ENCODE measurements around the gene GPR17.

The GPR17 gene

DNA sequence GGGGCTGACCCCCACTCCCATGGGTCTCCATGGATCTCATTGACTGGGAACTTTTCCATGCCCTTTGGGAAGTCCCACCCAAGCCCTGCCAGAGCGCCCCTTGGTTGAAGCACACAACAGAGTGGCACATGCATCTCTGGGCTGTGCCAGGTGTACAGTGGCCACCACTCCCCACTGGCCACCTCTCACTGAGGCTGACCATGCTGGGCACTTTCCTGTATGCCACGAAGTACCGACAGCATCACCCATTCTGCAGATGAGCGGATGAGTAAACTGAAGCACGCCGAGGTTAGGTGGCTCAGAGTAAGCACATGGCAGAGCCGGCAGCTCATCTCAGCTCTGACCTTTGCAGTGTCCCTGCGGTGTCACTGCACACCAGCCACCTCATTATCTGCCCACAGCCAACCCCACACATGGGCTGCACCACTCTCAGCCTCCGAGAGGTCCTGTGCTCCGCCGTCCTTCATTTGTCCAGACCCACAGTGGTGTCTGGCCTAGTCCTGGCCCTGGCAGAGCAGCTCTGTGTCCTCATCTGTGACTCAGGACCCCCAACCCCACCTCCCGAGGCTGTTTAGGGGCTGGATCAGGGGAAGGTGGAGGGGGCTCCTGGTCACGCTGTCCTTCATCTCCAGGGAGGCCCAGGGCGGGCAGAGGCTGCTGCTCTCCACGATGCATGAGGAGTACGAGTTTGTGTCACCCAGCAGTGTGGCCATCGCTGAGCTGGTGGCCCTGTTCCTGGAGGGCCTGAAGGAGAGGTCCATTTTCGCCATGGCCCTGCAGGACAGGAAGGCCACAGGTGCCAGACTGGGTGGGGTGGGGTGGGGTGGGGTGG, 18.0 kb upstream of the GPR17 start:
- DNase-seq (ENCODE audit: extremely low spot score, insufficient read length, low read depth) (no peak), FAIRE-seq (no peak)

DNA sequence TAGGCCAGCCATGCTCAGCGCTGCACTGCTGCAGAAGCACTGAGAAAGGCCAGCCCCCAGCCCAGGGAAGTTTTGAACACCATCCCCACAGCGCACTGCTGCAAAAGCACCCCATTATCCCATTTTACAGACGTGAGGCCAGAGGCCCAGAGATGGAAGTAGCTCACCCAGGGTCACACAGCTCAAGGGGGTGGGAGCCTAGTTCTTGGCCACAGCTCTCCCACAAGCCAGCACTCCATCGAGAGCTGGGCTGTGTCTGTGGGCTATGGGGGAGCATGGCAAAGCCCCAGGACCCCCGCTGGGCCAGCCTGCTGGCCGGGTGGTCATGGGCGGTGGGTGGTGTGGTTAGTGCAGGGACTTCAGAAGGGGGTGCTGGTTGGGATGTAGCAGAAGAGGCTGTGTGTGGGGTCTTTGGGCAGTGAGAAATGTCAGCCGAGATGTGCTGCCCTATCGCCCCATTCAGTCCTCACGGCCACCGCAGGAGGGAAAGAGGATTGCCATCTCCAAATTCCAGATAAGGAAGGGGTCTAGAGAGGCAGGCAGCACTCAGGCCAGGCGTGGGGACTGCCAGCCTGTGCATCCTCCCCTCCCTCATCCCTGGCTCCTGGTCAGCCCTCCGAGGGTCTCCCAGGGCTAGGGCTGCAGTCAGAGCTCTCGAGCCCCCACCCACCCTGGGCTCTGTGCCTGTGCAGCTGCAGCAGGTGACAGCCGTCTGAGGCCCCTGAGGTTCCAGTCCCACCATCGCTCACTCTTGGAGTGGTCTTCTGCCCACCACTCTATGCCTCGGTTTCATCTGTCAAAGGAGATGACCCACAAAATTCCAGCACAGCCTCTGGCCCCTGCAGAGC, 17.0 kb upstream of the GPR17 start:
- DNase-seq (ENCODE audit: extremely low spot score, insufficient read length, low read depth) (no peak), FAIRE-seq (no peak)

DNA sequence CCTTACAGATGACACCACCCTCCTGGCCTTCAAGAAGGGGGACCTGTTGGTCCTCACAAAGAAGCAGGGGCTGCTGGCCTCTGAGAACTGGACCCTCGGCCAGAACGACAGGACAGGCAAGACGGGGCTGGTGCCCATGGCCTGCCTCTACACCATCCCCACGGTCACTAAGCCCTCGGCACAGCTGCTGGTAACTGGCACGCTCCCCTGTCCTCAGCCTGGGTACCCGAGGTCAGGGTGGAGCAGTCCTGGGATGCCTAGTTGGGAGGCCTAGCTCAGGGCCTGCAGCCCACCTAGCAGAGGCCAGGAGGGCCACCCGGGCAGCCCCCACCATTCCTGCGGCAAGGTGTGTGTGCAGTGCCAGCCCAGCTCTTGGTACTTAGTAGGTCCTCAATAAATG, 16.3 kb upstream of the GPR17 start:
- no peak for FAIRE-seq

DNA sequence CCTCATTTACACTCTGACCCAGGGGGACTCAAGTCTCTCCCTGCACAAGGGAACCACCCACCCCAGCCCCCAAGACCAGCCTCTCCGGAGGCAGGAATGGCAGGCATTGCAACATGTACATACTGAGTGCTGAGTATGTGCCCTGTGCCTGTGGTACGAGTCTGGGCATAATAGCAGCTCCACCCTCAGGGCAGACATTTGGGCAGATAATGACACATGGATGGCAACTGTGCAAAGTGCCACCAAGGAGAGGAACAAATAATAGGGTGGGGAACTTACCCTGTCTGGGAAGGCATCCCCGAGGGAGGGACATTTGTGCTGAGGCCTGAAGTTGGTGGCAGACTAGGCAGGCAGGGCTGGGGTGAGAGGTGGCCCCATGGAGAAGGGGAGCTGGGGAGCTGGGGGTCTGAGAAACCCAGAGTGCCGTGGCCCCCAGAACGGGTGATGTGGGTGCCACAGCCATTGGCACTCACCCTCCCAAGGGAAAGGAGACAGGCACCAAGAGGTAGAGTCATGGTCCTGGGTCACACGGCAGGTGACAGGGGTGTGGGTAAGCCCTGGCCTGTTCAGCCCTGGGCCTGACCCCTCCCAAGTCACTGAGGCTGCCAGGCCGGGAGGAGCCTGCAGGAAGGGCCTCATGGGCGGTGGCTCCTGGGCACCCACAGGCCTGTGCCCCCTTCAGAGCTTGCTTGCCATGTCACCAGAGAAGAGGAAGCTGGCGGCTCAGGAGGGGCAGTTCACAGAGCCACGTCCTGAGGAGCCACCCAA, 15.7 kb upstream of the GPR17 start:
- FAIRE-seq (no peak), DNase-seq (ENCODE audit: extremely low spot score, insufficient read length, low read depth) (no peak)

More for the DNA sequence above, 16.3 kb upstream of the GPR17 start:
- no peak for DNase-seq (ENCODE audit: extremely low spot score, insufficient read length, low read depth)

DNA sequence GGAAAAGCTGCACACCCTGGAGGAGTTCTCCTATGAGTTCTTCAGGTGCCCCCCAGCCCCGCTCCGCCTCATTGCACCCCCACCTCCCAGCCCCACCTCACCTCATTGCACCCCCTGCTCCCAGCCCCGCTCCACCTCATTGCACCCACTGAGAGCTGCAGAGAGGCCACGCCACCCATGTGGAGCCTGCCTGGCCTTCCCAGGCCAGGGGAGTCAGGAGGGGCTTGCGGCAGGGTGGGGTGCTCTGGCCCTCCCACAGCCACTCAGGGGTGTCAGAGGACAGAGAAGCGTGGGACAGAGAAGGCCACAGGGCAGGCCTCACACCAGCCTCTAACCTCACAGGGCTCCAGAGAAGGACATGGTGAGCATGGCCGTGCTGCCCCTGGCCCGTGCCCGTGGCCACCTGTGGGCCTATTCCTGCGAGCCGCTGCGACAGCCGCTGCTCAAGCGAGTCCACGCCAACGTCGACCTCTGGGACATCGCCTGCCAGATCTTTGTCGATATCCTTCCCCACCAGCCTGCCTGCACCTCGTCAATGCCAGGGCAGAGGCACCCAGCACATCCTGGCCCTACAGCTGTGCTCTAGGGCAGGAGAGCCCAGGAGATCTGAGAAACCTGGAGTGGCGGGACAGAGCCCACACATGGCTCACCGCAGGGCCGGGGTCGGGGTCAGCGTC, 15.0 kb upstream of the GPR17 start:
- FAIRE-seq (no peak), DNase-seq (ENCODE audit: extremely low spot score, insufficient read length, low read depth) (no peak)

DNA sequence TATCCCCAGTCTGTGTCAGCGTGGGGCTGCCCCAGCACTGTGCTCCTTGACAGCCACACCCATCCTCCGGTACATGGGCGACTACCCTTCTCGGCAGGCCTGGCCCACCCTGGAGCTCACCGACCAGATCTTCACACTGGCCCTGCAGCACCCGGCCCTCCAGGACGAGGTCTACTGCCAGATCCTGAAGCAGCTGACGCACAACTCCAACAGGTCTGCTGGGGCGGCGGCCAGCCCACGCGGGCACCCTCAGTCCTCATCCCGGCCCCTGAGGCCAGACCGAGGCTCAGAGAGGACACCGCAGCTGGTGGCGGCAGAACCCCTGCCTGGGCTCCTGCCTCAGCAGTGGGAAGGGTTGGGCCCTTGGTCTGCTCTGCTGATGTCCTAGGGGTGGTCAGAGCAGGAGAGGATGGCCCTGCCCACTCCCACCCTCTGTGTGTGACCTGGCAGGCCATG, 14.4 kb upstream of the GPR17 start:
- FAIRE-seq (no peak), DNase-seq (ENCODE audit: extremely low spot score, insufficient read length, low read depth) (no peak)

DNA sequence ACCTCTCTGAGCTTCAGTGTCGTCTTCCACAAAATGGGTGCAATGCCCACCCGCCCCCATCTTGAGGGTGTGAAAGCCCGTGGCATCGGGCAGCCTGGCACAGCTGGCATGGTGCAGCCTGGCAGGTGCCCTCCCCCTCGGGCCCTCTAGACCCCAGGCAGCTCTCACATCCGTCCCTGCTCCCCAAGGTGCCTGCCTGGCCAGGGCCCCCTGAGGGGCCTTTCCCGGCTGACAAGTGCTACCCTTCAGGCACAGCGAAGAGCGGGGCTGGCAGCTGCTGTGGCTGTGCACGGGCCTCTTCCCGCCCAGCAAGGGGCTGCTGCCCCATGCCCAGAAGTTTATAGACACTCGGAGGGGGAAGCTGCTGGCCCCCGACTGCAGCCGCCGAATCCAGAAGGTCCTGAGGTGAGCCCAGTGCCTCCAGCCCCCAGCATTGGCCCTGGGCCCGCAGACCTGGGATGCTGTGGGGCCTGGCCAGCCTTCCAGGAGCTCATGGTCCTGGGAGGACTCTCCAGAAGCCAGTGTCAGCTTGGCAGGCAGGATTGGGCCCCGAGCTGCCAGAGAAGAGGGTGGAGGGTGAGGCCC, 13.9 kb upstream of the GPR17 start:
- DNase-seq (ENCODE audit: extremely low spot score, insufficient read length, low read depth) (no peak), FAIRE-seq (no peak)

DNA sequence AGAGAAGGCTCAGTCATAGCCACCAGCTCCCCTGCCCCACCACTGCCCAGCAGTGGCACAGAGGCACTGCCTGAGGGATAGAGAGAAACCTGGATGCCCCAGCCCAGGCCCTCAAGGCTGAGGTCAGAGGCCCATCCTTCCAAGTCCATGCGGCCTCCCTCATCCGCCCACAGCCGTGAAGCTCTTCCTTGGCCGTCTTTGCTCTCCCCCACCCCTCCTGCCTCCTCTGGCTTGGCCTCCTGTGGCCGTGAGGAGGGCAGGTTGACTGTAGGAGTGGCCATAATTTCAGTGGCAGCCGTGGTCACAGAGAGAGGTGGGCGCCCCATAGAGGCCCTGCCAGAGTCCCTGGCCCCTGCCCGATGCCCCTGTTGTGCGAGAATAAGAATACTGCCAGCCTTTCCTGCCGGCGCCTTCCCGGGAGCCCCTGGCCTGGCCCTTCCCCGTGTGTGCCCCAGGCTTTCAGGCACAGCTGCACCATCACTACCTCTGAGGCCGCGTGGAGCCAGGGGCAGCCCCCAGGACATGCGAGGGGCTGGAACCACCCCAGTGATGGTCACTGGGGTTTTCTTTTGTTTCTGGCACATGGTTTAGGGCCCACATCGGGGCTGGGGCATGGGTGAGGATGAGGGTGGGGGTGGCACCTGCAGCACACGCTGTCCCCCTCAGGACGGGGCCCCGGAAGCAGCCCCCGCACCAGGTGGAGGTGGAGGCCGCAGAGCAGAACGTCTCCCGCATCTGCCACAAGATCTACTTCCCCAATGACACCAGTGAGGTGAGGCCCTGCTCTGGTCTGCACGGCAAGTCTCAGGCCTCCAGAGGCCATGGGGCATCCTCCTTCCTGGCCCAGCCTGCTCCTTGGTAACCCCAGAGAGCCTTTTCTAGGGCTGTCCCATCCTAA, 13.1 kb upstream of the GPR17 start:
- peak; percentile 50 for DNase-seq (ENCODE audit: extremely low spot score, insufficient read length, low read depth)
- peak; percentile 45 for FAIRE-seq

DNA sequence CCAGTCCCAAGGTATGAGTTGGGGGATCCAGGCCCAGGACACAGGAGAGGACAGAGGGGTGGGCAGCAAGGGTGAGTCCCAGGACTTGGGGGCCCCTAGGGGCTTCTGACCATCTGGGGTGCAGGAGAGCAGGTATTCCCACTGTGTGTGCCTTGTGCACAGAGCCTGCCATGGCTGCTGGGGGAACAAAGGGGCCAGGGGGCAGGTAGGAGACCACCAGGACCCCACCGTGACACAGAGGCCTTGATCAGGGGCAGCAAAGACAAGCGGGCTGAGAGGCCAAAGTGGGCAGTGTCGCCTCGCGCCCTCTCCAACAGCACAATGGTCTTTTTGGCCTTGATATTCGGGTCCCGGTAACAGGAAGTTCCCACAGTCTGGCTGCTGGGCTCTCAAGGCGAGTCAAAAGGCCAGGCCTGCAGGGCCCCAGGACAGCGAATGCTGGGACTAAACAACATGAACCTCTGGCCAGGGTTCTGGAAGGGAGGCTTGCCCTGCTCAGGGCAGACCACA, 12.3 kb upstream of the GPR17 start:
- DNase-seq (ENCODE audit: extremely low spot score, insufficient read length, low read depth): no peak
- no peak for FAIRE-seq

DNA sequence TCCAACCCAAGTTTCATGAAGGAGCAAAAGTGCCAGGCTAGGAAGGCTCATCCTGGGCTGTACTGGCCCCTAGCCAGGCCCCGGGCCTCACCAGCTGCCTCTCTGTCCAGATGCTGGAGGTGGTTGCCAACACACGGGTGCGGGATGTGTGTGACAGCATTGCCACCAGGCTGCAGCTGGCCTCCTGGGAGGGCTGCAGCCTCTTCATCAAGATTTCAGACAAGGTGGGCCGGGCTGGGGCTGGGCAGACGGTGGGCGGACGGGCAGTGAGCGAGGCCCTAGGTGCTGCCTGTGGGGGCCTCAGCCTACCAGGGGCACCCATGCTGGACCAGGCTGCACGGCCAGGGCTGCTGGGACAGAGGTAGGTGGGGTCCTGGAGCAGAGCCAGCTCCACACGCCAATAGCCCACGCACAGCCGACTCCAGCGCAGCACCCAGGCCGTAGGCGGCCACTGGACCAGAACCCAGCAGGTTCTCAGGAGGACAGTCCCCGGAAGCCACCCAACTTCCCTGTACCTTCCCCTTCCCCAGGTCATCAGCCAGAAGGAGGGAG, 11.8 kb upstream of the GPR17 start:
- FAIRE-seq (no peak), DNase-seq (ENCODE audit: extremely low spot score, insufficient read length, low read depth) (no peak)

DNA sequence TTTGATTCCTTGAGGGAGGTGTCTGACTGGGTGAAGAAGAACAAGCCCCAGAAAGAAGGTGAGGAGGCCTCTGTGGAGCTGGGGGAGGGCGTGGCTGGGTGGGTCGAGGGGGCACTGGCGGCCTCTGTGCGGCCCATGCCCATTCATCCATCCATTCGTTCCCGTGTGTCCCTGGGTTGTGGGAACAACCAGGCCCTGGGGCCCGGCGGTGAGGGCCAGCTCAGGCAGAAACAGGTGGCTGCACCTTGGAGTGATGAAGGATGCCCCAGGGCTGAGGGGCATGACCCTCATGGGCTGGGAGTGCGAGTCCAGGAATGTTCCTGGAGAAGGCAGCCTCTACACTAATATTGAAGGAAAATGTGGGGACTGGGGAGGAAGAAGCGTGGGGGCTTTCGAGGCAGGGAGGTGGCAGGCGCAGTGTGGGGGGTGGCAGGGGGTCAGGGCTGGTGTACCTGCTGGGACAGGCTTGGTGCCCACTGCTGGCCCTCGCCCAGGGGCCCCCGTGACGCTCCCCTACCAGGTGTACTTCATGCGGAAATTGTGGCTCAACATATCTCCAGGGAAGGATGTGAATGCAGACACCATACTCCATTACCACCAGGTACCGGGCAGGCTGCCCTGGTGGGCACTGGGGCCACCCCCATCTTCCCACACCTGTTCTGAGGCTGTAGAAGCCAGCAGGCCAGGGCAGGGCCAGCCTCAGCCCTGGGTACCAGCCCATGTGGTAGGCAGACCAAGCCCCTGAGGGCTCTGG, 11.2 kb upstream of the GPR17 start:
- FAIRE-seq: no peak

DNA sequence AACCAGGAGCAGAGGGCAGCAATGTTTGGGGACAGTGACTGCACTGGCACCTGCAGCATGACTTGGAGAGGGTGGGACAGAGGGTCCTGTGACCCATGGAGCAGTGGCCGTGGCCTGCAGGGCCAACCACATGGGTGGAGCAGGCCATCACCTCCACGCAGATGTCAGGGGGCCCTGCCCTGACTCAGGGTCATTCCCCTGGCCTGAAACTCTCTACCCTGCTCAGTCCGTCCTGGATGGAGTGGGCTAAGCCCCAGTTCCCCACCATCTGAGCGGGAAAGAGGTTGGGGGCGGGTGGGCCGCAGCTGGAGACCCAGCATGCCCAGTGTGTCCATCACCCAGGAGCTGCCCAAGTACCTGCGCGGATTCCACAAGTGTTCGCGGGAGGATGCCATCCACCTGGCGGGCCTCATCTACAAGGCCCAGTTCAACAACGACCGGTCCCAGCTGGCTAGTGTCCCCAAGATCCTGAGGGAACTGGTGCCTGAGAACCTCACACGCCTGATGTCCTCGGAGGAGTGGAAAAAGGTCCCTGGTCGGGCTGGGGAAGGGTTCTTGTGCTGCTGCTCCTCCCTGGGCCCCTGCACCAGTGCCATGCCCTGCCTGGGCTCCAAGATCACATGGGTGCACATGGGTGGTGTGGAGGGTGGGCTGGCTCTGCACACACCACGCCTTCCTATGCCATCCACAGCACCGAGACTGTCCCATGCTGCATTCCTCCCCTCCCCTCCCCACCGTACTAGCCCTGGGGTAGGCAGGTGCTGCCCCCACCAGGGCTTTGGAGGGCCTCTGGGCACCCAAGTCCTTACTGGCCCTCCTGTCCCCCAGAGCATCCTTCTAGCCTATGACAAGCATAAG, 10.3 kb upstream of the GPR17 start:
- DNase-seq (ENCODE audit: extremely low spot score, insufficient read length, low read depth): no peak
- FAIRE-seq: no peak

More for the DNA sequence above, 11.2 kb upstream of the GPR17 start:
- DNase-seq (ENCODE audit: extremely low spot score, insufficient read length, low read depth): no peak

DNA sequence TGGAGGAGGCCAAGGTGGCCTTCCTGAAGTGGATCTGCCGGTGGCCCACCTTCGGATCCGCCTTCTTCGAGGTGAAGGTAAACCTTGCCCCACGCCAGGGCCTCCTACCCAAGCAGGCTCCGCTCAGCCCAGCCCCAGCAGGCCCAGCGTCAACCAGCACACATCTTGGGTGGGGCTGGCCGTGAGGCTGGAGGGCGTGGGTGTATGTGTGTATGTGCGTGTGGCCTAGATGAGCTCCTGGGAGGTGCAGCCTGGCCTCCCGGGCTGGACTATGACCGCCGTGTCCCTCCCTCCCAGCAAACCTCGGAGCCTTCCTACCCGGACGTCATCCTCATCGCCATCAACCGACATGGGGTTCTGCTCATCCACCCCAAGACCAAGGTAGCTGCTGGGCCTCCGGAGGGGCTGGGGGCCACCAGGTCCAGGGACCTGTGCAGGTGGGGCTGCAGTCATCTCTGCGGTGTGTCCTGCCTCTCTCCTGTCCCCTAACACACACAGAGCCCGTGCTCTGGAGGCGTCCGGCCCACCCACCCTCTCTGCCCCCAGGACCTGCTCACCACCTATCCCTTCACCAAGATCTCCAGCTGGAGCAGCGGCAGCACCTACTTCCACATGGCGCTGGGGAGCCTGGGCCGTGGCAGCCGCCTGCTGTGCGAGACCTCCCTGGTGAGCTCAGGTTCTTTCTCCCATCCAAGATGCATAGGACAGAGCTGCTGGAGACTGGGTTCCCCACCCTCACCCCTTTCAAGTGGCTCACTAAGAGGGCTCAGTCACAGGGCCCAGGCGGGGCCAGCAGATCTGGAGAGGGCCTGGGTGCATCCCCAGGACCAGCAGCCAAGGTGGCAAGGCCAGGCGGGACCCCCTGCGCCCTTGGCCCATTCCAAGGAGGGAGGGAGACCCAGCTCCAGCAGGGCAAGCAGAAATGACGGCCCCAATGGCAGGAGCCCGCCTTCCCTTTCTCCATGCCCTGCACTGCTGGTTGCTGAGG, 9.4 kb upstream of the GPR17 start:
- no peak for DNase-seq (ENCODE audit: extremely low spot score, insufficient read length, low read depth)

DNA sequence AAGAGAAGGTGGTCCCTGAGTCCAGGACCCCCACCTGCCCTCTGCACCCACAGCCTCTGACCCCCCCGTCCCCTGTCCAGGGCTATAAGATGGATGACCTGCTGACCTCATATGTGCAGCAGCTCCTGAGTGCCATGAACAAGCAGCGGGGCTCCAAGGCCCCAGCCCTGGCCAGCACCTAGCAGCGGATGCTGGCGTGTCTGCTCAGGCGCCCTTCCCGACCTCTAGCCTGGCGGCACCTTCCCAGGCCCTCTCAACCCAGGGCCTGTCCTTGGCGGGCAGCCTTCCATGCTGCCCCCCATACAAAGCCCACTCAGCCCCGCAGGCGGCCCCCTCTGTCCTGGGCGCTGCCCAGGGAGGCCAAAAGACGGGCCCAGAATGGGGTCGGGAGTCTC, 8.7 kb upstream of the GPR17 start:
- no peak for FAIRE-seq
- DNase-seq (ENCODE audit: extremely low spot score, insufficient read length, low read depth): no peak

More for the DNA sequence above, 9.4 kb upstream of the GPR17 start:
- FAIRE-seq: no peak

DNA sequence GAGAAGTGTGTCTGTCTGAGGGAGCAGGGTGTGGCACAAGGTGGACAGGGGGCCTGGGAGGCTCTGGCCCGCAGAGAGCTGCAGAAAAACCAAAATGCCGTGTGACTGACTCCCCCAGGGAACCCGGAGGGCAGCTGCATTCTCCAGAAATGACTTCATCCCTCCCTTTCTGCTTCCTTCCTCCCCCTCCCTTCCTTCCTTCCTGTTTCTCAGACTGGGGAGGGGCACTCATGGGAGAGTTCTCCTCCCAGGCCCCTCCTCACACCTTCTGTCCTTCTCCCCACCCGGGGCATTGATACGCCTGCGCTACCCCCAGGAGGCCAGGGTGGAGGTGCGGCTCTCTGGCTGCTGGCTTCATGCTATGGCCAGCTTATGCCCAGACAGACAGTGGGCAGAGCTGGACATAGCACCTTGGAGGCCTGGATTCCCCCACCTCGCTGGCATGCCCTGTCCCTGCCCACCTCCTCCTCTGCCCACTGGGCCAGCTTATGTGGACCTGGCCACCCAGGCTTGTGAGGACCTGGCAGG, 8.2 kb upstream of the GPR17 start:
- DNase-seq (ENCODE audit: extremely low spot score, insufficient read length, low read depth) (no peak), FAIRE-seq (no peak)

Data from GM18507 (cell line).